HG02938 (cell line): ENCODE data around the gene ADGRL3.

ENCODE experiments used
- ATAC-seq: cut with Tn5 transposase; IDR thresholded peaks from one replicate; pipeline ENCODE4 v1.9.1; 2021; ENCODE audit warnings: mild to moderate bottlenecking, moderate library complexity; ENCODE audit not compliant: unreplicated experiment

ADGRL3 gene

DNA sequence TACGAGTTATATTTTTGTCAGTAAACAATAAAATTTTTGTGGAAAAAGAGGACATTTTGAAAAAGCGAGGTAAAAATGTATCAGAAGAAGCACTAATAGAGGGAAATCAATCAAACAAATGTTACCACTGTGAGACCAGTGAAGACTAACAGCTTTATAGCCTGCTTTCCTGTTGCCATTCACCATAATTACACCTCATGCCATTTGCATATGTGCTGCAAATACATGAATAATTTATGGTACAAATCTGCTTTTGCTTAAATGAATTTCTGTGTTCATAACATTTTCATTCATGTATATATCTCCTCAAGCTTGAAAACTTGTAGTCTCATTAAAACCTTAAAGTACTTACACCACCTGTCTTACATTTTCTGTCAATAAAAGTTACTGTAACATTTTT is 830.8 kb downstream of the ADGRL3 start:
- ATAC-seq, result no peak

DNA sequence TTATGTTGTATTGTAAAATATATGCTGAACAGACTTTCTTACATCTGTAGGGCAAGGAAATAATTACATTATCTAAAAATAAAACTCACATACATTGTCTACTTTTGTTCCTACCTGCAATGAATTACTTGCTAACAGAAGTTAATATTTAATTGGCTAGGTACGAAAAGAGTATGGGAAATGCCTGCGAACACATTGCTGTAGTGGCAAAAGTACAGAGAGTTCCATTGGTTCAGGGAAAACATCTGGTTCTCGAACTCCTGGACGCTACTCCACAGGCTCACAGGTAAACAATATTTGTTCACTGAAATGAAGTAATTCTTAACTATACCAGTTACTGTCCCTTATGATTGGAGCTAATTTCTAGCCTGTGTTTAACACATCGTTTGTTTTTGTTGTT is 837.4 kb downstream of the ADGRL3 start:
- no peak for ATAC-seq

DNA sequence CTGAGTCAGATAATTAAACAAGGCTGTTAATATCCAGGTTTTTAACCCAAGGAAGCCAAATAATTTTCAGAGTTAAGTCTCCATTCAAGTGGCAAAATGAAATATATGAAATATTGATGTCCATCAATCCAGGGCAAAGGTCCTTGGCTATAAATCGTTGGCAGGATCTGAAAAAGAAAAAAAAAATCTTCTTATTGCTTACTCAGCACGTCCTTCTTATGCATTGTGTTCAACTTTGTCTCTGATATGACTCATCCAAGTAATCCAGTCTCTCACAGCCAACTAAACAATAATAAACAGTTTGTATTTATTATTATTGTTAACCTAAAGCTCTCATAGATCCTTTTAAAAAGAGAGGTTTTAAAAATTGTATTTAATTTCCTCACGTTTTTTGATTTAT is 851.2 kb downstream of the ADGRL3 start:
- ATAC-seq, result no peak

- ATAC-seq, result no peak
These were observed 853.8 kb downstream of the ADGRL3 start for GRCh38 chr4:62053974-62054373.

GRCh38 chr4:62057031-62057430 is 856.9 kb downstream of the ADGRL3 start:
- no peak for ATAC-seq

- ATAC-seq, result no peak
These were observed 858.4 kb downstream of the ADGRL3 start for GRCh38 chr4:62058571-62058970.

DNA sequence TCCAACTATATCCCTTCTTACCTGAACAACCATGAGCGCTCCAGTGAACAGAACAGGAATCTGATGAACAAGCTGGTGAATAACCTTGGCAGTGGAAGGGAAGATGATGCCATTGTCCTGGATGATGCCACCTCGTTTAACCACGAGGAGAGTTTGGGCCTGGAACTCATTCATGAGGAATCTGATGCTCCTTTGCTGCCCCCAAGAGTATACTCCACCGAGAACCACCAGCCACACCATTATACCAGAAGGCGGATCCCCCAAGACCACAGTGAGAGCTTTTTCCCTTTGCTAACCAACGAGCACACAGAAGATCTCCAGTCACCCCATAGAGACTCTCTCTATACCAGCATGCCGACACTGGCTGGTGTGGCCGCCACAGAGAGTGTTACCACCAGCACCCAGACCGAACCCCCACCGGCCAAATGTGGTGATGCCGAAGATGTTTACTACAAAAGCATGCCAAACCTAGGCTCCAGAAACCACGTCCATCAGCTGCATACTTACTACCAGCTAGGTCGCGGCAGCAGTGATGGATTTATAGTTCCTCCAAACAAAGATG is 870.2 kb downstream of the ADGRL3 start:
- ATAC-seq, result no peak

GRCh38 chr4:62075089-62075488 is 875.0 kb downstream of the ADGRL3 start:
- ATAC-seq, result no peak

GRCh38 chr4:62075521-62075920 is 875.4 kb downstream of the ADGRL3 start:
- ATAC-seq, result no peak

DNA sequence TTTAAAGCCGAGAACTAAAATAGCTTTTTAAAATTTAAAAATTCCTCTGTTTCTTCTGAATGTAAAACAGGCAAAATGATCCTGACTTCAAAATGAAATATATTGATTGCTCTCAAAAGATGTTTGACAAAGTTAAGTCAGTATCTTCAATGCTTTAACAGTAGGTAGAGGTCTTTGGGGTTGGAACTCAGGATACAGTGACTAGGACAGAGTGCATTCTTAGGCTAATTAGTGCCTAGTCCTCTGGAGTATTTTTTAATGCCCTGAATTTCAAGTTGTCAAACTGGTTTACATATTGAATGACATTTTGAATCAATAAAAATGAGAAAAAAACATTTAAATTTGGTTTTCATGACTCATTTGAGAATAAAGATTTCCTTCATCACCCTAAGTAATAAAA is 877.3 kb downstream of the ADGRL3 start:
- no peak for ATAC-seq

- ATAC-seq, result no peak
These were observed 880.3 kb downstream of the ADGRL3 start for GRCh38 chr4:62080431-62080830.

- no peak for ATAC-seq
These were observed 887.6 kb downstream of the ADGRL3 start for GRCh38 chr4:62087706-62088105.

DNA sequence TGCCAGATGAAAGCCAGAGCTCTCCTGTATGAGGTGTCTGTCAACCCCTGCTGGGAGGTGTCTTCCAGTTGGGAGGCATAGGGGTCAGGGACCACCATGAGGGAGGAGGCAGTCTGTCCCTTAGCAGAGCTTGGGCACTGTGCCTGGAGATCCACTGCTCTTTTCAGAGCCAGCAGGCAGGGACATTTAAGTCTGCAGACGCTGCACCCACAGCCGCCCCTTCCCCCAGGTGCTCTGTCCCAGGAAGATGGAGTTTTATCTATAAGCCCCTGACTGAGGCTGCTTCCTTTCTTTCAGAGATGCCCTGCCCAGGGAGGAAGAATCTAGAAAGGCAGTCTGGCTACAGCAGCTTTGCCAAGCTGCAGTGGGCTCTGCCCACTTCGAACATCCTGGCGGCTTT is 893.6 kb downstream of the ADGRL3 start:
- ATAC-seq, result no peak

GRCh38 chr4:62096881-62097280 is 896.8 kb downstream of the ADGRL3 start:
- no peak for ATAC-seq

DNA sequence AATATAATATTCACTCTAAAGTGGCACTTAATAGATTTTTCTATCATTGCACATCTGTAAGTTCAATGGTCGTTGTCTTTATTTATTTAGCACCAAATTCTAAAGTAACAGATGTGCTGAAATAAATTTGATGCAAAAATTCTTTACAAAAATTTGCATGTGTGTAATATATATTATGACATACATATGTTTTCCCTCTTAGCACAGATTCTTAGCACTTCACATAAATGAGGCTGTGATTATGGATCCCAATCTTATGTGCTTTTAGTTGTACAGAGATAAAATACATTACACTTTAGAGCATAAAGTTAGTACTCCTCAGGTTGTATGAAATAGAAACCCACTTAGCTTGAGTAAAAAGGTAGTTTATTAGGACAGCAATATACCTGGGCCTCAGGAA is 915.1 kb downstream of the ADGRL3 start:
- no peak for ATAC-seq

DNA sequence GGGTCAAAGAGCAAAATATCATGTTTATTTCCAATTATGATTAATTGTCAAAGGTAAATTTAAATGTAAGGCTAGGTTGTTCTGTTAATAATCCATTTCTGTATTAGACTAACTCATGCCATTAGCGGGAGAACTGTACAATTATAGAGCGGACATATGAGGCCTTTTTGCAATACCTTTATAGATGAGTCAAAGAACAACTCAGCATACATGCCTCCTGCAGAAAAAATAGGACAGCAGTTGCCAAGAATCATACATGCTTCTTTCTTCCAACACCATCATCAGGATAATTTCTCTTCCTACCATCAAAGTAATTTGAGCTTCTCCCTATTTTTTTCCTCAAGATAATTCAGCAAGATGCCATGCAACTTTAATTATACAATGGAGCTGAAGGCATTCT is 917.8 kb downstream of the ADGRL3 start:
- ATAC-seq, result no peak

- no peak for ATAC-seq
These were observed 918.4 kb downstream of the ADGRL3 start for GRCh38 chr4:62118558-62118957.

- no peak for ATAC-seq
These were observed 919.1 kb downstream of the ADGRL3 start for GRCh38 chr4:62119195-62119594.

- ATAC-seq, result no peak
These were observed 926.1 kb downstream of the ADGRL3 start for GRCh38 chr4:62126064-62126732.
